ENCODE data around the gene TBC1D17.
A peak's percentile ranks its signal among the peaks of the same experiment; 100 is the strongest.

The TBC1D17 gene

GRCh38 chr19:49907745-49908446 is 30.4 kb downstream of the TBC1D17 start:
- H3K27me3 ChIP-seq: no peaks in the 10 kb centered on the region
- H3K36me3 ChIP-seq: peaks cover 14 to 44% (median 35%) of the 10 kb centered on the region in 3 donors
- peaks cover 0 to 19% (median 10%) of the 10 kb centered on the region in 4 donors for H3K4me1 ChIP-seq
- no peak overlapping the region for H3K27ac ChIP-seq
- TF ChIP-seq, protein P1, sequence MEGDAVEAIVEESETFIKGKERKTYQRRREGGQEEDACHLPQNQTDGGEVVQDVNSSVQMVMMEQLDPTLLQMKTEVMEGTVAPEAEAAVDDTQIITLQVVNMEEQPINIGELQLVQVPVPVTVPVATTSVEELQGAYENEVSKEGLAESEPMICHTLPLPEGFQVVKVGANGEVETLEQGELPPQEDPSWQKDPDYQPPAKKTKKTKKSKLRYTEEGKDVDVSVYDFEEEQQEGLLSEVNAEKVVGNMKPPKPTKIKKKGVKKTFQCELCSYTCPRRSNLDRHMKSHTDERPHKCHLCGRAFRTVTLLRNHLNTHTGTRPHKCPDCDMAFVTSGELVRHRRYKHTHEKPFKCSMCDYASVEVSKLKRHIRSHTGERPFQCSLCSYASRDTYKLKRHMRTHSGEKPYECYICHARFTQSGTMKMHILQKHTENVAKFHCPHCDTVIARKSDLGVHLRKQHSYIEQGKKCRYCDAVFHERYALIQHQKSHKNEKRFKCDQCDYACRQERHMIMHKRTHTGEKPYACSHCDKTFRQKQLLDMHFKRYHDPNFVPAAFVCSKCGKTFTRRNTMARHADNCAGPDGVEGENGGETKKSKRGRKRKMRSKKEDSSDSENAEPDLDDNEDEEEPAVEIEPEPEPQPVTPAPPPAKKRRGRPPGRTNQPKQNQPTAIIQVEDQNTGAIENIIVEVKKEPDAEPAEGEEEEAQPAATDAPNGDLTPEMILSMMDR (IDR thresholded peaks at IDR 0.05): no peak
- intact Hi-C loops (cut with DNase I; ENCODE audit: low total_unique reads): no loop called here
- H3K4me3 ChIP-seq: no peak overlapping the region
- no peak for DNase-seq
- H3K9me3 ChIP-seq: no peaks in the 10 kb centered on the region

GRCh38 chr19:49908480-49909420 is 31.2 kb downstream of the TBC1D17 start:
- no peak for DNase-seq
- no peaks in the 10 kb centered on the region for H3K27me3 ChIP-seq
- peaks cover 14 to 52% (median 35%) of the 10 kb centered on the region in 3 donors for H3K36me3 ChIP-seq
- TF ChIP-seq, protein P1 (IDR thresholded peaks at IDR 0.05): no peak
- no peak overlapping the region for H3K27ac ChIP-seq
- intact Hi-C loops (cut with DNase I; ENCODE audit: low total_unique reads): no loop called here
- peaks cover 0 to 19% (median 10%) of the 10 kb centered on the region in 4 donors for H3K4me1 ChIP-seq
- no peaks in the 10 kb centered on the region for H3K9me3 ChIP-seq
- H3K4me3 ChIP-seq: no peak overlapping the region

- intact Hi-C loops (cut with DNase I; ENCODE audit: low total_unique reads): no loop called here
- DNase-seq: no peak
- Histone ChIP-seq H3K4me3 (no peak overlapping the region), H3K9me3 (no peaks in the 10 kb centered on the region), H3K4me1 (peaks cover 0 to 19% (median 10%) of the 10 kb centered on the region in 4 donors), H3K36me3 (peaks cover 15 to 64% (median 40%) of the 10 kb centered on the region in 3 donors), H3K27ac (no peak overlapping the region), H3K27me3 (no peaks in the 10 kb centered on the region)
- TF ChIP-seq, protein P1 (IDR thresholded peaks at IDR 0.05): no peak
These were observed 32.7 kb downstream of the TBC1D17 start for GRCh38 chr19:49910179-49910578.

GRCh38 chr19:49911381-49912145 is 34.1 kb downstream of the TBC1D17 start:
- Histone ChIP-seq H3K36me3 (peaks cover 19 to 68% (median 42%) of the 10 kb centered on the region in 3 donors), H3K27me3 (no peaks in the 10 kb centered on the region), H3K9me3 (no peaks in the 10 kb centered on the region), H3K27ac (peak overlapping the region; percentile 15 to 19), H3K4me3 (no peak overlapping the region), H3K4me1 (peaks cover 0 to 19% (median 10%) of the 10 kb centered on the region in 4 donors)
- intact Hi-C loops (cut with DNase I; ENCODE audit: low total_unique reads): no loop called here
- TF ChIP-seq, protein P1 (IDR thresholded peaks at IDR 0.05): no peak
- no peak for DNase-seq

DNA sequence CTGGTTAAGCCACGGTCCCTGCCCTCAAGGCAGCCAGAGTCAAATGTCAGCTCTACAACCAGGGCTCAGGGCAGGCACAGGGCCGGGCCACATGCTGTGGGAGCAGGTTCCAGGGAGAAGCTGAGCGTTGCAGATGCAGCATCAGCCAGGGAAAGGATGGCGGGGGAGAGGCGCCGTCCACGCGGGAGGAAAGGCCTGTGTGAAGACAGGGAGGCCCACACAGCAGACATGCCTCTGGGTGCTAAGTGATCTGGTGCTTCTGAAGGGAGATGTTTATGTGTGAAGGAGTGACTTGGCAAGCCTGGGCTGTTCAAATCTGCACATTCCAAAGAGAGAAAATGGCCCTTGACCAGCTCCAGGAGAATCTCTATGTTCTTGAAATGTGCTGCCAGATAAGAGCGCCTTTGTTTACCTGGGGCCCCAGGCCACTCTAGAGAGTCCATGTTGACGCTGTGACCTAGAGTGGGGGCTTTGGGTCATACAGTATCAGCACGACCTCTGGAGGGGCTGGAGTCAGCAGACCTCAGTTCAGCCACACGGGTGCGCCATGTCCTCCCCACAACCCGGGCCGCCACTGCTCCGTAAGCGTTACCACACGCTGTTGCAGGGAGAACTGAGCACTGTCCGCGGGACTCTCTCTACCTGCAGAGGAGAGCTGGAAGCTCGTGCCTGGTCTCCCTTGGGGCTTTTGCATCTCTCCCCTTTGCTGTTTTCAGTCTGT is 35.6 kb downstream of the TBC1D17 start:
- Histone ChIP-seq H3K27ac (no peak overlapping the region), H3K27me3 (no peaks in the 10 kb centered on the region), H3K4me3 (no peak overlapping the region), H3K4me1 (peaks cover 0 to 19% (median 10%) of the 10 kb centered on the region in 4 donors), H3K36me3 (peaks cover 12 to 68% (median 30%) of the 10 kb centered on the region in 3 donors), H3K9me3 (no peaks in the 10 kb centered on the region)
- intact Hi-C loops (cut with DNase I; ENCODE audit: low total_unique reads): no loop called here
- TF ChIP-seq, protein P1 (IDR thresholded peaks at IDR 0.05): no peak
- DNase-seq: no peak
